Liver (tissue), 3 donors: ENCODE measurements around the gene GTPBP10.

Source experiments
- ATF3 ChIP-seq: IDR thresholded peaks from 2 replicates; pipeline ENCODE4 v1.6.1; 2016; ENCODE audit warnings: antibody characterized with exemption
- CTCF ChIP-seq: fragments of 150-350 bp; IDR thresholded peaks from 2 replicates; pipeline ENCODE4 v1.5.1; 2017; ENCODE audit warnings: improper control_type of control experiment, low read depth, low read length; ENCODE audit not compliant: missing input control
- MAX ChIP-seq: IDR thresholded peaks from 2 replicates; pipeline ENCODE4 v1.6.1; 2016; ENCODE audit warnings: antibody characterized with exemption
- TAF1 ChIP-seq: conservative IDR thresholded peaks from 2 replicates; pipeline ENCODE4 v1.6.1; 2016; ENCODE audit warnings: antibody characterized with exemption, mild to moderate bottlenecking
- YY1 ChIP-seq: IDR thresholded peaks from 2 replicates; pipeline ENCODE4 v1.6.1; 2016; ENCODE audit warnings: antibody characterized with exemption, mild to moderate bottlenecking
- donor health status: healthy.
- donor health status: healthy.

- TF ChIP-seq CTCF (no peak), ATF3 (no peak), TAF1 (no peak), YY1 (no peak), MAX (no peak)
Observed at GRCh38 chr7:90313907-90314306, 32.6 kb upstream of the GTPBP10 start.
